Measurements from ENCODE around the gene ERI2. TPM values are rescaled to one million over a fixed set of nuclear protein-coding genes. Genes with fewer than 3 reads are reported as not detected.

Gene ERI2
- total RNA-seq (2021; fragmentation: NEBNext Ultra II Directional; extraction: Animal tissue kit (Norgen Biotek cat#: 25700)) = 10 to 100 TPM; 10.6 to 16.1 (median 13.1) TPM
- long read RNA-seq, partial matches to known transcripts = 1 of 13 reads
- long read RNA-seq, other reads (novel, unspliced or antisense) = 8 of 13 reads

DNA sequence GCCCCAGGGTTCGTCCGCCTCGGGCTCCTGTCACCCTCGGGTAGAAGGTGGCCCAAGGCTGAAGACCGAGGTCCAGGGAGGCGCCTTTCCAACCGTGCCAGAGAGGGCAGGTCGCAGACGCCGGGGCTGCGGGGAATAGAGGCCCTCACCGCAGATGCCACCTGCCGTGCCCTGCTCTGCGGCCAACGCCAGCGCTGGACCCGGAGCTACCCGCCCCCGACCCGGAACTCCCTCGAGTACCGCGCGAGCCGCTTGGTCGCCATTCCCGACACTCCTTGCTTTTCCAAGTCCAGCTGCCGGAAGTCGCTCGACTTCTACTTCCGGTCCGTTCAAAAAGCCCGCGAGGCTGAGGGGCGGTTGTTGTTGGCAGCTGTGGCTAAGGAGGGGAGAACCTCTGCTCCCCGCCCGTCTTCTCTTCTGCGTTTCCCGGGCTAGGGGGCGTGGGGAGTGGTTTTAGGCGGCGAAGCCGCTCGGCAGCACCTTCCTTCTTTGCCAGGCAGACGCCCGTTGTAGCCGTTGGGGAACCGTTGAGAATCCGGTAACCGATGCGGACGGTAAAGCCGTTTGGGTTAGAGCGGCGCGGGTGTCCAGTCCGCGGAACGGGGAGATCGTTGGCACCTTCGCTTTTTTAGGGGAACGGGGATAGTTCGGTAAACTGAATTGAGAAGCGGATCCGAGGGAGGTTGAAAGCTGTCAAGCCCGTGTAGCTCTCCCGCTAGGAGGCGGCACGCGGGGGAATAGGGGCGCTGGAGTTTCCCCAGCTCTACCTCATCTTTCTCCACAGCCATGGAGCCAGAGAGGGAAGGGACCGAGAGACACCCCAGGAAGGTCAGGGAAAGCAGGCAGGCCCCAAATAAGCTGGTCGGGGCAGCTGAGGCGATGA lies at the start of gene ERI2, which contains the start of gene REXO5:
ERI2 (minus strand) TSS at position 305 of the 883 bp plus-strand sequence; CDS start at position 263, 42 bp downstream.
REXO5 (plus strand) TSS at position 360 of the 883 bp plus-strand sequence; CDS start at position 787, 427 bp downstream.
- H3K27ac Mint-ChIP-seq = peak within 1 kb of the TSS; percentile 96

GRCh38 chr16:20854963-20855362 lies 48.7 kb upstream of the ERI2 start:
- Mint-ChIP-seq H3K4me1 (ENCODE audit: low read depth) (peaks cover 62% of the 10 kb centered on the region), H3K9me3 (no peaks in the 10 kb centered on the region), H3K36me3 (ENCODE audit: low read depth) (peaks cover 45% of the 10 kb centered on the region), H3K27me3 (ENCODE audit: insufficient read depth) (peaks cover 2% of the 10 kb centered on the region; the same call in 1 of the 2 replicates), H3K27ac (peak overlapping the region; percentile 16; the same call in 1 of the 2 replicates), H3K4me3 (0 out of 2 replicates have a peak overlapping the region, but pooled peaks have one; percentile 13)
- no peak for DNase-seq
- no peak for TF ChIP-seq CTCF (IDR thresholded peaks at IDR 0.05)

More for the DNA sequence above, at the start of gene ERI2, which contains the start of gene REXO5:
- peak; percentile 72 for TF ChIP-seq CTCF (IDR thresholded peaks at IDR 0.05)
- peaks cover 28% of the 10 kb centered on the region for H3K4me1 Mint-ChIP-seq (ENCODE audit: low read depth)
- H3K27me3 Mint-ChIP-seq (ENCODE audit: insufficient read depth) = peaks cover 3% of the 10 kb centered on the region; the same call in 1 of the 2 replicates
- H3K36me3 Mint-ChIP-seq (ENCODE audit: low read depth) = no peaks in the 10 kb centered on the region
- peak; percentile 95 for DNase-seq
- peak within 1 kb of the TSS; percentile 99 for H3K4me3 Mint-ChIP-seq
- H3K9me3 Mint-ChIP-seq = no peaks in the 10 kb centered on the region

GRCh38 chr16:20853981-20854620 lies 47.8 kb upstream of the ERI2 start:
- peak overlapping the region; percentile 13; the same call in 1 of the 2 replicates for H3K4me3 Mint-ChIP-seq
- no peaks in the 10 kb centered on the region for H3K9me3 Mint-ChIP-seq
- H3K4me1 Mint-ChIP-seq (ENCODE audit: low read depth) = peaks cover 64% of the 10 kb centered on the region

DNA sequence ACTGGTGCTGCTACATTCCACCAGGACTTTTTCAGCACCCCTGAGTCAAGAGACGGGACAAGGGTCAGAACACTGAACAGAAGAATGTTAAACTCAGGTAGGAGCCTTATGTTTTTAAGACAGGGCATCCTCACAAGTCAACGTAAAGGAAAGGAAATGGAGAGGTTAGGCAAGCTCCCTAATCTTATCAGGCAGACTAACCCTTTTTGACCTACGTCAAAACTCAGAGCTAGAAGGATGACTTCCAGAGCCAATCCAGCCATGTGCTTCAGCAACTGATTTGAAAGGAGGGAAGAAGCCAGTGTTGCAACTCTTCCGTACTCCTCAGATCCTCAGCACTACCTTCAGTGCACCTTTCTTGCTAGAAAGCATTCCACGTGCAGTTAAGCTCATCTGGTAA lies 46.9 kb upstream of the ERI2 start:
- TF ChIP-seq CTCF (IDR thresholded peaks at IDR 0.05) = no peak
- H3K4me3 Mint-ChIP-seq = no peak overlapping the region
- H3K27me3 Mint-ChIP-seq (ENCODE audit: insufficient read depth) = peaks cover 2% of the 10 kb centered on the region; the same call in 1 of the 2 replicates
- no peak for DNase-seq
- peaks cover 64% of the 10 kb centered on the region for H3K4me1 Mint-ChIP-seq (ENCODE audit: low read depth)
- no peaks in the 10 kb centered on the region for H3K9me3 Mint-ChIP-seq
- H3K27ac Mint-ChIP-seq = peak overlapping the region; percentile 81; the same call in 1 of the 2 replicates
- H3K36me3 Mint-ChIP-seq (ENCODE audit: low read depth) = peaks cover 34% of the 10 kb centered on the region

More at GRCh38 chr16:20853981-20854620, 47.8 kb upstream of the ERI2 start:
- no peak for DNase-seq
- peaks cover 36% of the 10 kb centered on the region for H3K36me3 Mint-ChIP-seq (ENCODE audit: low read depth)
- TF ChIP-seq CTCF (IDR thresholded peaks at IDR 0.05) = no peak
- peaks cover 2% of the 10 kb centered on the region; the same call in 1 of the 2 replicates for H3K27me3 Mint-ChIP-seq (ENCODE audit: insufficient read depth)
- H3K27ac Mint-ChIP-seq = peak overlapping the region; percentile 66

GRCh38 chr16:20851601-20852000 lies 45.3 kb upstream of the ERI2 start:
- Mint-ChIP-seq H3K27ac (peak overlapping the region; percentile 81), H3K36me3 (ENCODE audit: low read depth) (peaks cover 28% of the 10 kb centered on the region), H3K4me3 (no peak overlapping the region; the same call in 1 of the 2 replicates), H3K27me3 (ENCODE audit: insufficient read depth) (peaks cover 2% of the 10 kb centered on the region; the same call in 1 of the 2 replicates), H3K9me3 (no peaks in the 10 kb centered on the region), H3K4me1 (ENCODE audit: low read depth) (peaks cover 64% of the 10 kb centered on the region)
- peak; percentile 79 for DNase-seq
- TF ChIP-seq CTCF (IDR thresholded peaks at IDR 0.05) = 0 out of 2 replicates have a peak, but pooled peaks have one; percentile 18

Measured in HFFc6 (cell line).